TTC549 (cell line): ENCODE data around the gene VDAC1.
"Not testable (repeated sequence)": the region's sequence is repeated elsewhere in the genome, so short reads cannot be mapped to it uniquely, and the experiment has no call there.

Experiments used
- FAIRE-seq: peaks from 2 replicates; lab custom pipeline; 2012; peaks lifted over from hg19 to GRCh38; lab: Jason Lieb, UNC

The VDAC1 gene

DNA sequence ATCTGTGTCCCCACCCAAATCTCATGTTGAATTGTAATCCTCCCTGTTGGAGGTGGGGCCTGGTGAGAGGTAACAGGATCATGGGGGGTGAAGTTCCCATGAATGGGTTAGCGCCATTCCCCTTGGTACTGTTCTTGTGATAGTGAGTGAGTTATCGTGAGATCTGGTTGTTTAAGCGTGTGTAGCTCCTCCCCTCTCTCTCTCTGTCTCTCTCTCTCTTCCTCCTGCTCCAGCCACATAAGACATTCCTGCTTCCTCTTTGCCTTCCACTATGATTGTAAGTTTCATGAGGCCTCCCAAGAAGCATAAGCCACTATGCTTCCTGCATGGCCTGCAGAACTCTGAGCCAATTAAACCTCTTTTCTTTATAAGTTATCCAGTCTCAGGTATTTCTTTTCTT is 65.1 kb downstream of the VDAC1 start:
- no peak for FAIRE-seq

DNA sequence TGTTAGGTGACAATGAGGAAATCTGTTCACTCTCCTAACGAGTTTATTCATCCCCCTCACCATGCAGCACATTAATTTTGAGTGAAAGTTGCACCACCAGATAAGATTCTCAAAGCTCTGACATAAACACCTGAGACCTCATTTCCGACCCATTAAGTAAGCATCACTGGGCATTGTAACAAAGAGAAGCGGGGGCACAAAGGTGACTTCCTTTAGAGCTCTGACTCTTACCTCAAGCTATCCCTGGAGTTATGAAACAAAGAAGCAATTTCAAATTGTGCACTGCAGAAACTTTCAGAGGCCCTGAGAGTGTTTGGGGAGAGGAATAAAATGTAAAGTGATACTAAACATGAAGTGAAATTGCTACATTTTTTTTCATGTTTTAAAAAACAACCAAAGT is 65.8 kb downstream of the VDAC1 start:
- FAIRE-seq = no peak

DNA sequence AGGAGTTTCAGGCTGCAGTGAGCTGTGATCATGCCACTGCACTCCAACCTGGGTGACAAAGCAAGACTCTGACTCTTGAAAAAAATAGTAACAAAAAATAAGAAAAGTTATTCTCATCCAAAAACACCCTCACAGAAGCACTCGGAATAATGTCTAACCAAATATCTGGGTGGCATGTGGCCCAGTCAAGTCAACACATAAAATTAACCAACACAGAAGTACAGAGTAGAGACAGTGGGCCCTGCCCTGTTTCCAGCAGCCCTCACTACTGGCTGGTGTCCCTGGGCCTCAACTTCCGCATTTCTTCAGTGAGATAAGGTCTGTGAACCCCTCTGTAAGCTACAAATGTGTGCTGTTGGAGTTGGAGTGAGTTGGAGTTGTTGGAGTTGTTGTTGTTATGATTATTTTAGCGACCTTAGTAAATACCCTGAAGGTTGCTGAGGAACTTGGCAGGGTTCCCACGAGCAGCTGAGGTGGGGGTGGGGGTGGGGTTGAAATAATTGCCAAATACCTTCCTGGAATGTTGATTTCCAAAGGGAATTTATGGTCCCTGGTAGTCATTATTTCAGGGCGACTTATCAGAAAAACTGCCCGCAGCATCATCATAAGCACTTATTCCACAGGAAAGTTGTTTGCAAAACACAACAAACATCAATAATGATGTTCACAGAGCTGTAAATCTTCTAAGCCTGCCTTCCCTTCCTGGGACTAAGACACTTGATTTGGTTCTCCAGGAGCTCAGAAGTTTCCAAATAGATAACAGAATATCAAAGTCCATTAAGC is 66.5 kb downstream of the VDAC1 start:
- no peak for FAIRE-seq

DNA sequence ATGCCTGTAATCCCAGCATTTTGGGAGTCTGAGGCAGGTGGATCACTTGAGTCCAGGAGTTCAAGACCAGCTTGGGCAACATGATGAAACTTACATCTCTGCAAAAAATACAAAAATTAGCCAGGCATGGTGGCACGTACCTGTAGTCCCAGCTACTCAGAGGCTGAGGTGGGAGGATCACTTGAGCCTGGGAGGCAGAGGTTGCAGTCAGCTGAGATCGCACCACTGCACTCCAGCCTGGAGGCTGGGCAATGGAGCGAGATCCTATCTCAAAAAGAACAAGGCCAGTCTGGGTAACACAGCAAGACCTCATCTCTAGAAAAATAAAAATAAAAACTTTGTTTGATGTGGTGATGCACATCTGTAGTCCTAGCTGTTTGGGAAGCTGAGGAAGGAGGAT is 67.1 kb downstream of the VDAC1 start:
- not testable (repeated sequence) for FAIRE-seq

DNA sequence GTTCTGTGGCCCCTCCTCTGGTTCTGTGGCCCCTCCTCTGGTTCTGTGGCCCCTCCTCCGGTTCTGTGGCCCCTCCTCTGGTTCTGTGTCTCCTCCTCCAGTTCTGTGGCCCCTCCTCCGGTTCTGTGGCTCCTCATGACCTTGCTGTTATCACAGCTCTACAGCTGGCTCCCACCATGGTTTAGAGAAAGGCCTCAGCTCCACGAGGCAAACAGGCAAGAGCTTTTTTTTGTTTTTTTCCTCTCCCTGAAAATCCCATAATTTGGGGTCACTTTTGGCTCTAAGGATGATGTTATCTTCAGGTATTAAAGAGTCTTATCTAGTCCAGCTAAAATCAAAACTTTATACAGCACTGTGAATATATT is 68.1 kb downstream of the VDAC1 start:
- no peak for FAIRE-seq

DNA sequence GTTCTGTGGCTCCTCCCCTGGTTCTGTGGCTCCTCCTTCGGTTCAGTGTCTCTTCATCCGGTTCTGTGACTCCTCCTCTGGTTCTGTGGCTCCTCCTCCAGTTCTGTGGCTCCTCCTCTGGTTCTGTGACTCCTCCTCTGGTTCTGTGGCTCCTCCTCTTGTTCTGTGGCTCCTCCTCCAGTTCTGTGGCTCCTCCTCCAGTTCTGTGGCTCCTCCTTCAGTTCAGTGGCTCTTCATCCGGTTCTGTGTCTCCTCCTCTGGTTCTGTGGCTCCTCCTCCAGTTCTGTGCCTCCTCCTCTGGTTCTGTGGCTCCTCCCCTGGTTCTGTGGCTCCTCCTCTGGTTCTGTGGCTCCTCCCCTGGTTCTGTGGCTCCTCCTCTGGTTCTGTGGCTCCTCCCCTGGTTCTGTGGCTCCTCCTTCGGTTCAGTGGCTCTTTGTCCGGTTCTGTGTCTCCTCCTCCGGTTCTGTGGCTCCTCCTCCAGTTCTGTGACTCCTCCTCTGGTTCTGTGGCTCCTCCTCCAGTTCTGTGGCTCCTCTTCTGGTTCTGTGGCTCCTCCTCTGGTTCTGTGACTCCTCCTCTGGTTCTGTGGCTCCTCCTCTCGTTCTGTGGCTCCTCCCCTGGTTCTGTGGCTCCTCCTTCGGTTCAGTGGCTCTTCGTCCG is 68.7 kb downstream of the VDAC1 start:
- FAIRE-seq = not testable (repeated sequence)

DNA sequence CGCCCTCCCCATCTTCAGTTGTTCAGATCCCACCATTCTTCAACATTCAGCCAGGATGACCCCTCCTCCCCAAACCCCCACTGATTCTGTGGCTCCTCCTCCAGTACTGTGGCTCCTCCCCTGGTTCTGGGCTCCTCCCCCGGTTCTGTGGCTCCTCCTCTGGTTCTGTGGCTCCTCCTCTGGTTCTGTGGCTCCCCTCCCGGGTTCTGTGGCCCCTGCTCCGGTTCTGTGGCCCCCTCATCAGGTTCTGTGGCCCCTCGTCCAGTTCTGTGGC is 69.2 kb downstream of the VDAC1 start:
- FAIRE-seq = no peak

DNA sequence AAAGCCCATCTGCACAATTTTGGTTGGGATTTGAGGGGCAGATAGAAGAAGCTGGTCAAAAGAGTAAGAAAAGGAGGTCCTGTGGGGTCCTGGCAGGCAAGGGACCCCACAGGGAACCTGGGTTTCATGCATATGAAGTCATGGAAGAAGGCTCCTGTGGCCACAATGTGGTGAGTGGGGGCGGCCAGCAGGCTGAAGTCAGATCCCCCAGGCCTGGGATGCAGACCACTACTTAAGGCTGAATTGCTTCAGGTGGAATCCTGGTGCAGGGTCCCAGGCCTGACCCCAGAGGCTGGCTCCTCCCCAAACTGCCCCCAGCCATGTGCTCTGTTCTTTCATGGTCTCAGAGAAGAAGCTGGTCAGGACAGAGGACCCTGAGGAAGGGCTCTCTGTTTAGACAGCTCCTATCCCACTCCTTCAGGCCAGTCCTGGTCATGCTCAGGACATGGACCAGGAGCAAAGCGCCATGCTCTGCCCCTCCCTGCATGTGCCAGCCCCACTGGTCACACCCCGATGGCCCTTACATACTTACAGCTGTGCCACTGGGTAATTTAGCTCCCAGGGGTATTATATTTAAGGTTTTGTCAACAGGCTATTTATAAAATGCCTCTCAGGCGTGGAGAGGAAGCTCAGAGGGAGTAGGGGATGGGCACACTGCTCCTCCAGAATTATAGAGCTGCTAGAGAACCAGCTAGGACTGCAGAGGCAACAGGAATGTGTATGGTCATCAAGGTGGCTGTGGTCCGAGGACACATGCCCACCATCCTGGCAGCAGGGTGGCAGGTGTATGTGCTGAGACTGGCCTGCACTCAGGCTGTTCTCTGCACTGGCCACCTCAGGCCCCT is 69.7 kb downstream of the VDAC1 start:
- no peak for FAIRE-seq

DNA sequence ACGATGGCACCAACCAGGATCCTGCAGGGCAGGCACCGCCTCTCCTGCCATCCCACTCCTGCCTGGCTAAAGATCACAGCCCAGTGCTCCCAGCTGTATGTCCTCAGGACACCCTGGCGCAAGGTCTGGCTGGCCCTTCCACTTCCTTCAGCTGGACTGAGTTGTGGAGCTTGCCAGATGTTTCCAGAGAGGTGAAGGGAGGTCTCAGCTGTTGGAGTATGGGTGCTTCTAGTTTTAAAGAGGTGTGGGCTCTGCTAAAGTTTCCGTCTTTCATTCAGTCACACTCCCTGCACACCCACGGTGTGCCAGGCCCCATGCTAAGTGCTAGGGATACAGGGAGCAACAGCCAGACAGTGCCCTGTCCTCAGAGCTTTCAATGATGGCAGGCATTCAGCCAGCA is 70.5 kb downstream of the VDAC1 start:
- FAIRE-seq = no peak

DNA sequence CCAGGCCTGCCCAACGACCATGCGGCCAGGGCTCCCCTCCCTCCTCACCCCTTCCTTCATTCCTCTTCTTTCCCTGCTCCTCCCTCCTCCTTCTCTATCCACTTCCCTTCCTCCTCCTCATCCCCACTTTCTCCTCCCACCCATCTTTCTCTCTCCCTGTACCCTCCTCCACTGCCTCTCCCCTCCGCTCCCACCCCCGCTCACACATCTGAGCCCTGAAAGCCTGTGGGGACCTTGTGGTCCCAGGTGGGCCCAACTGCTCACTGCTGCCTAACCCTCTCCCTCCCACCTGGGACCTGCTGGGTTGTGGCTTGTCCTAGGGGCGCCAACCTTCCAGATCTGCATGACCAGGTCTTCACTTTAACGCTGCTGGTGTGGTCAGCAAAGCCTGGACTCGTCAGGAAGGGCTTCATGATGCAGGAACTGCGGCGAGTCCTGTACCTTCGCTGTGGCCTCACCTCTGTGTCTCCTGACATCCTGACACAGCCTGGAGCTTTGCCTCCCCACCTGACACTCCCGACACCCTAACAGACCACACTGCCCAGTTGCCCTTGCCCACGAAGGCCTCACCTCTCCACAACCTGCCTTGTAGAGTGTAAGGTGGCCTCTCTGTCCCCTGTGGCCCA is 71.0 kb downstream of the VDAC1 start:
- no peak for FAIRE-seq

DNA sequence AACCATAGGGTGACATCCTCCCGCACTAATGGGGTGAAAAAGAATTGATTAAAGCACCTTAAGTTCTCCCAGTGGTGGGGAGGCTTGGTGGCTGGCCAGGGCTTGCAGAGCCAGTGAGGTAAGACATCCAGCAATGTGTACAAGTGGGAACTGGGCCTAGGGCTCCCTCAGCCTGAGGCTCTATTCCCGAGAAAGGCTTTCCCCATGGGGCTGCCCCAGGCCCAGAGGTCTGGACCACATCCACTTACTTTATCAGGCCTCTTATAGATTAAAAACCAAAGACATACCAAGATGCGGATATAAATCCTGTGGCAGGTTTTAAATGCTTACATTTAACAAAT is 71.6 kb downstream of the VDAC1 start:
- FAIRE-seq = no peak

DNA sequence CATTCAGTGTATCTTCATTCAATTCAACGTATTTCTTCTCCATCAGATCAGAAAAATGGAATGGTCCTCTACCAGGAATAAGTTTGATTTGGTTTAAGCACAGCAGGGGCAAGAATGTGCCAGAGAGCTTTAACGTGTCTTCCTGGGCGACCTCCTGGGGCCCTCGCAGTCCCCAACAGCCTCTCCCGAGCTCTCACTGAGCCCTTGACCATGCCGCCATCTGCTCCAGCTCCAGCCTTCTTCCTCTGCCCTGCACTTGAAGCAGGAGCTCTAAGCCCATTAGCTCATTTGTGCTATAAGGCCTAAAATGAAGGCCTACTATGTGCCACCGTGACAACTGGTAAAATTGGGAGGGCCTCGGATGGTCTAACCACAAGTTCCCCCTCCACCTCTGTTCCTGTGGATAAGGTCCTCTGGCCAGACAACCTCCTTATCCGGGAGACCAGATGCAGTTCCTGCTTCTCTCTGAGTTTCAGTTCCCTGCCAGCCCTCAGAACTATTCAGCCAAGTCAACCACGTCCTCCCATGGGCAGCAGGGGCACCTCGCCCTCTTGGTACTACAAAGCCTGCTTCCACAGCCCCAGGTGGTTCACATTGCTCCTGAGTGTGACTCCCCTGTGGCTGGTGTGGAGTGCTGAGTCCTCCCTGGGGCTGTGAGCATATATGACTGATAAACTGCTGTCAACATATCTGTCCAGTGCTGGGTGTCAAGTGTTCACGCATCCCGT is 72.2 kb downstream of the VDAC1 start:
- FAIRE-seq = no peak

DNA sequence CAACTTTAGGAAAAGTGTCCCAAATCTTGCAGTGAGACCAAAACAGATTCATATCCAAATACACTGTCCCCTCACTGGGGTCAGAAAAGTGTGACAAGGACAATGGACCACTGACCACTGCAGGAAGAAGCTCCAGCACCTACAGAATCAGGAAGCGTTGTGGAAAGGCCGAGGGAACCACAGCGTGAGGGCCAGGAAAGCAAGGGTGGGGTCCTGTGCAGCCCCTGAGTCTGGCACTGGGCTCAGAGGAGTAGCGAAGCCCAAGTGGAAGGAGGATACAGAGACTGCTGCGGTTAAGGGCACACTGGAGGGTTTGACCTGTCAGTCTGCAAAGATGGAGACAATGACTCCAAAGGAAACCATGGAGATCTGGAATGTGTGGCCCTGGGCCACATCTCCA is 73.2 kb downstream of the VDAC1 start:
- FAIRE-seq = no peak

DNA sequence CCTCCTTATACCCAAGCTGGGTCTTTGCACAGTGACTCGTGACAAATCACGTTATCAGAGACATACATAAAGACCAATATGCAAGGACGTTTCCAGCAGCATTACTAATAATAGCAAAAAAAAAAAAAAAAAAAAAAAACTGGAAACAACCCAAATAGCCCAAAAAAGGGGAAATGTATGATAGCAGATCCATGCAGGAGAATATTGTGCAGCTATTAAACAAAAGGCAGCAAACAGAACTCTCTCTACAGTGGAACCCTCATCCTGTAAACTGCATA is 74.0 kb downstream of the VDAC1 start:
- no peak for FAIRE-seq

DNA sequence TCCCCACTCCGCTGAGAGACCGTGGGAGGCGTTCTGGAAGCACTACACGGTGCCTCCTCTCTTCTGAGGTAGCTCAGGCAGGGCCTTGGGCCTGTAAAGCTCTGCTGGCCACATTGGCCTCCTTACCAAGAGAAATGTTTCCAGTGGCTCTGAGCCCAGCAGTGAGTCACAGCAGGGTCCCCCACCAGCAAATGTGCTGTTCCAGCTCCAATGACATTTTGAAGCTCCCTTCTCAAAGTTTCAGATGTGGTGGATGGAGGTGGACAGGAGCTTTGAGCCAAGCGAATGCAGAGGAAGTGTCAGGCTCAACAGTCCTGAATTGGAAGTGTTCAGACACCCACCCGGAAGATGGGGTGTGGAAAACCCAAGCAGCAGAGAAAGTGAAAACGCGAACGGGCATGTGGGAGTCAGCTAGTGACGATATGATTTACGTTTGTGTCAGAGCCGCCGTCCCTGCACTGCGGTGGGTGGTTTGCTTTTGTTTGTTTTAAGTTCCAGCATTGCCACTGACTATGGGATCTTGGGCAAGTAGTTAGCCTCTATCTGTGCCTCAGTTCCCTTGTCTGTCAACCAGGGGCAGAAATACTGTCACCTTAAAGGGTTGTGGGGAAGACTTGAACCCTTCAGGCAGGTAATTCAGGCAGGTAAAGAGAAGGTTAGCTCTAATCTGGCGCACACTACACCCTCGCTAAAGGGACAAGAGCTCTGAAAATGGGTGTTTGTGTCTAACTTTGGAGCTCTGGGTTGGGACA is 74.5 kb downstream of the VDAC1 start:
- no peak for FAIRE-seq

DNA sequence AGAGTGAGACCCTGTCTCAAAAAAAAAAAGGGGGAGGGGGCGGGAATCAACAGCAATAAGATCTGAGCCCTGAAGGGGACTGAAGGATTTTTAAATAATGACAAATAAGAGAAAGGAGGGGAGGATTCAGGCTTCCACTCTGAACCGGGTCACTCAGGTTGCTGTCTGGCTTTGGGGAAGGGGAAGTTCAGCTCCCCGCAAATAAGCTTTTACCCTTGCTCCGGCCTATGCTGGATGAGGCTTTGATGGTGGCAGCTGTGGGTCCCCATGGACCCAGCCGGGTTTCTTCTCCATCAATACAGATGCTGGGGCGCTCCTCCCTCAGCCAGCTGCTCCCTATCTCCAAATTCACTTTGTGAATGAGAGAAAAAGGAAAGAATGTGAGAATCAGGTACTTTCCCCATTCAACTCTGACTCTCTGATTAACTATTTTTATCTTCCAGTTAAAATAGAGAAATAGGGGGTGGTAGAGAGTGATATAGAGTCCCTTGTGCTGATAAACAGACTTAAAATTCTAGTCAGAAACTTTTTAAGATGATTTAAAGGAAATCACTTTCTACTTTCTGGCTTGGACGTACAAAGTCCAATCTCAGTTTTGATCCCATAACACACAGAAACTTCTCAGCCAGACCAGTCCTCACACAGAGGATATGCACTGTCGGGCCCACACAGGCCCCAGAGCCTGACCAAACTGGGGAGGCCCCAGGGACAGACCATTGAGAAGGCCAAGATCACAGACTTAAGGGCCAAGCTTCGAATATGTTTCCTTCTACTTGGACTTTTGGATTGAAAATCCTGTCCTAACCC is 76.0 kb downstream of the VDAC1 start:
- no peak for FAIRE-seq

DNA sequence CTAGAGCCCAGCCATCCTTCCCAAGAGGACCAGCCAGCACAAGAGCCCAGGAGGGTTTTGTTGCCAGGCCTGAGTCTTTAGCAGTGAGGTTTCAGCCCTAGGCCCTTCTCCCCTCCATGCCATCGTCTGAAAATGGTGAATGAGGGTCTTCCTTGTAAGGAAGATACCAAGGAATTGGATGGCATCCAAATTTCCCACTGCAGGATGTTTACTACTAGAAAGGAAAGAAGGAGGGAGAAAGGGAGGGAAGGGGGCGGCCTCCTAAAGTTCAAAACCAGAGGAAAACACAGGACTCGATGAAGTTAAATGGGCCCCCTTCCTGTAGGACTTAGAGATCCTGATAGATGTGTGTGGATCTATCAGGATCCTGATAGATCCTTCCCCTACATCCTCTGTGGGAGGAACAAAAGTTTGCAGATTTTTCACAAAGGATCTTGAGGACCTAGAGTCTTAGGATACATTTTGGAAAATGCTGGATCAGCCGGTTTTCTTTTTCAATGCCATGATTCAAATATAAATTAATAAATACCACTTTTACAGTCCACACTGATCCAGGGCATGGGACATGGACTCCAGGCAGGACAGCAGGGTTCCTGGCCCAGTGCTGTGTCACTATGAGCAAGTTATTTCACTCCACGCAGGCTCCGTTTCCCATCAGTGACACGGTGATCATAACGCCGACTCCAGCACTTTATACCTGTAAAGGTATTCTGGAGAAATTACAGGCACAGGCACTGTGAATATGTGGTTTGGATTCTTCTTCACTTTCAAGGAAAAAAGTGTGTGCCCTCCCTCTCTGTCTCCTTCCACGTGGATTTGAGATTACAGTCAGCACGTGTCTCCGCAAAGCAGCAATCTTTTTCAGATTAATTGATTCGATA is 77.2 kb downstream of the VDAC1 start:
- no peak for FAIRE-seq

DNA sequence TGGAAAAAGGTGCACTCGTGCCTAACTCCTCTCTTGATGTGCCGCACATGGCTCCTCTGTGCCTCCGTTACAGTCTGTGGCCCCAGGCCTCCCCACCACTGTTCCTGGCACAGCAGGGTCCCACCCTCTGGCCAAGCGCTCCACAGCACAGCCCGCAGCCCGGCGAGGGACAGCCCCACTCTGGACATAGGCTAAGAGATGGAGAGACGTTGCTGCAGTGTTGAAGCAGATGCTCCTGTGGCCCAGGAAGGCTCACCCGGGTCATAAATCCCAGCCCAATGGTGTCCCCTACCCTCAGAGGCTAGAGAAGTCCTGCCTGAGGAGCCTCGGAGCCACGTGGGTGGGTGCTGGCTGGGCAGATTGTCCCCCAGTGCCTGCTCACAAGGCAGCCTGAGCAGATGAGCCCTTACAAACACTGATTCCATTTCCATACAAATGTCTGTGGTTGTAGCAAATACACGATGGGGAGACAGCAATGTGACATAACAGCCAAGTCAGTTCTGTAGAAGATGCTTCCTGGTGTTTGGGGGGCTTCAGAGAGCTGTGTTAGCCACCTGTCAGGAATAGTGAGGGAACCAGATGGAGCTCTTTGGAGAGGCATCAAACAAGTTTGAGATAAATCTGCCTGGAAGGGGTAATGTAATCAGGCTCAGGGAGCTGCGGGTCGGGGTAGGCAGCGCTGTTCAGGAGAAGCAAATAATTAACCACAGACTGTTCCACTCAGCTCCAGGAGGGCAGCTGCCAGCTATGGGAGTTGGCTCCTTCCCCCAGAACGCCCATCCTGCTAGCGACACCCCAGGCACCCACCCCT is 78.1 kb downstream of the VDAC1 start:
- FAIRE-seq = no peak

DNA sequence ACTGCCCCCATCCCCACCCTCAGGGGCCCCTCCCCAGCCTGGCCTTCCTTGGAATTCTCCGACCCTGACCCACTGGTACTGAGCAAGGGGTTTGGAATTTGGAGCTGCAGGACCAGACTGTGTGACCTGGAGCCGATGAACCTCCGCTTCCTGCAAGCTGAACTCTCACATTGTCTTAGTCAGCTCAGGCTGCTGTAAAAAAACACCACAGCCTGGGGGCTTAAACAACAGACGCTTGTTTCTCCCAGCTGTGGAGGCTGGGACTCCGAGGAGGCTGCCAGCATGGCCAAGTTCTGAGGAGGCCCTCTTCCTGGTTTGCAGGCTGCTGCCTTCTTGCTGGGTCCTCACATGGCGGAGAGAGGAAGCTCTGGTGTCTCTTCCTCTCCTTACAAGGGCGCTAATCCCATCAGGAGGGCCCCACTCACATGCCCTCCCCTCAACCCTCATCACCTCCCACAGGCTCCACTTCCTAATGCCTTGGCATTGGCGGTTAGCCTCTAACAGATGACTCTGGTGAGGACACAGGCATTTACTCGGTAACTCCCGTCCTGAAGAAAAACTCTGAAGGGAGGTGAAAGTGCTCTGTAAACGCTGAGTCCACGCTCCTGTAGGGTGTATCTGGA is 78.8 kb downstream of the VDAC1 start:
- no peak for FAIRE-seq
